ENCODE data around the gene MAN1A1.

Gene MAN1A1

GRCh38 chr6:119137194-119138072, 212.1 kb downstream of the MAN1A1 start:
- DNase-seq, result no peak
- no peak overlapping the region for H3K27ac Mint-ChIP-seq
- H3K27me3 Mint-ChIP-seq, result no peaks in the 10 kb centered on the region
- peaks cover 10% of the 10 kb centered on the region for H3K4me1 Mint-ChIP-seq
- no peak overlapping the region for H3K4me3 Mint-ChIP-seq
- no peaks in the 10 kb centered on the region for H3K36me3 Mint-ChIP-seq (ENCODE audit: low read depth)
- no peak for ATAC-seq
- H3K9me3 Mint-ChIP-seq, result no peaks in the 10 kb centered on the region

- H3K9me3 Mint-ChIP-seq, result no peaks in the 10 kb centered on the region
- ATAC-seq, result no peak
- no peaks in the 10 kb centered on the region for H3K36me3 Mint-ChIP-seq (ENCODE audit: low read depth)
- H3K27ac Mint-ChIP-seq, result no peak overlapping the region
- H3K4me1 Mint-ChIP-seq, result peaks cover 16% of the 10 kb centered on the region
- no peak for DNase-seq
- H3K27me3 Mint-ChIP-seq, result no peaks in the 10 kb centered on the region
- H3K4me3 Mint-ChIP-seq, result no peak overlapping the region
Measured at GRCh38 chr6:119134752-119135151, 214.8 kb downstream of the MAN1A1 start.

GRCh38 chr6:119133400-119133799, 216.2 kb downstream of the MAN1A1 start:
- DNase-seq (no peak), ATAC-seq (no peak)
- no peak overlapping the region for H3K27ac Mint-ChIP-seq
- peaks cover 14% of the 10 kb centered on the region for H3K4me1 Mint-ChIP-seq
- H3K36me3 Mint-ChIP-seq (ENCODE audit: low read depth), result no peaks in the 10 kb centered on the region
- no peak overlapping the region for H3K4me3 Mint-ChIP-seq
- H3K9me3 Mint-ChIP-seq, result no peaks in the 10 kb centered on the region
- H3K27me3 Mint-ChIP-seq, result no peaks in the 10 kb centered on the region

- H3K27me3 Mint-ChIP-seq, result no peaks in the 10 kb centered on the region
- DNase-seq (no peak), ATAC-seq (no peak)
- peaks cover 11% of the 10 kb centered on the region for H3K4me1 Mint-ChIP-seq
- no peaks in the 10 kb centered on the region for H3K9me3 Mint-ChIP-seq
- no peak overlapping the region for H3K27ac Mint-ChIP-seq
- no peaks in the 10 kb centered on the region for H3K36me3 Mint-ChIP-seq (ENCODE audit: low read depth)
- H3K4me3 Mint-ChIP-seq, result no peak overlapping the region
Measured at GRCh38 chr6:119132261-119132981, 217.1 kb downstream of the MAN1A1 start.

GRCh38 chr6:119129968-119130484, 219.5 kb downstream of the MAN1A1 start:
- ATAC-seq (no peak), DNase-seq (no peak)
- Mint-ChIP-seq H3K36me3 (ENCODE audit: low read depth) (no peaks in the 10 kb centered on the region), H3K27ac (no peak overlapping the region), H3K4me1 (peaks cover 11% of the 10 kb centered on the region), H3K27me3 (no peaks in the 10 kb centered on the region), H3K9me3 (no peaks in the 10 kb centered on the region), H3K4me3 (no peak overlapping the region)

GRCh38 chr6:119129148-119129967, 220.2 kb downstream of the MAN1A1 start:
- no peaks in the 10 kb centered on the region for H3K9me3 Mint-ChIP-seq
- peak; percentile 69 for ATAC-seq
- peaks cover 11% of the 10 kb centered on the region for H3K4me1 Mint-ChIP-seq
- H3K27ac Mint-ChIP-seq, result no peak overlapping the region
- DNase-seq, result no peak
- no peak overlapping the region for H3K4me3 Mint-ChIP-seq
- H3K36me3 Mint-ChIP-seq (ENCODE audit: low read depth), result no peaks in the 10 kb centered on the region
- H3K27me3 Mint-ChIP-seq, result no peaks in the 10 kb centered on the region

- DNase-seq (no peak), ATAC-seq (no peak)
- Mint-ChIP-seq H3K27ac (no peak overlapping the region), H3K27me3 (no peaks in the 10 kb centered on the region), H3K4me3 (no peak overlapping the region), H3K4me1 (peaks cover 11% of the 10 kb centered on the region), H3K9me3 (no peaks in the 10 kb centered on the region), H3K36me3 (ENCODE audit: low read depth) (no peaks in the 10 kb centered on the region)
Measured at GRCh38 chr6:119128252-119128912, 221.2 kb downstream of the MAN1A1 start.

DNA sequence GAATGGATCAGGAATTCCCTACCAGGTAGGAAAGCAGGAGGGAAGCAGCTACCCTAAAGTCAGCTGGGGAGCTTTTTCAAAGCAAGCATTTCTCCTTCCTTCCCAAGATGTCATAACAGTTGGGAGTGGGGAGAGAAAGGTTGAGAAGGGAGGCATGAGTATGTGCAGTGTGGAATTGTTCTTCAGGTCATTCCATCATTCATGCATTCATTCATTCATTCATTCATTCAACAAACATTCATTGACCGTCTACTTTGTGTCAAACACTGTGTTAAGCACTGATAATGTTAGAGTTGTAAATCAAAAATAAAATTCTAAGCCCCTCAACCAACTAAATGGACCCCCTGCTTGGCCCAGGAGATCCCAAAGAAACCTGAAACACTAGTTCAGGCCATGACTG, 221.9 kb downstream of the MAN1A1 start:
- H3K4me3 Mint-ChIP-seq, result no peak overlapping the region
- H3K4me1 Mint-ChIP-seq, result peaks cover 11% of the 10 kb centered on the region
- no peaks in the 10 kb centered on the region for H3K36me3 Mint-ChIP-seq (ENCODE audit: low read depth)
- H3K27me3 Mint-ChIP-seq, result no peaks in the 10 kb centered on the region
- no peak for ATAC-seq
- H3K9me3 Mint-ChIP-seq, result no peaks in the 10 kb centered on the region
- no peak overlapping the region for H3K27ac Mint-ChIP-seq
- DNase-seq, result no peak
